ENCODE results near the gene CEP128.

DNA sequence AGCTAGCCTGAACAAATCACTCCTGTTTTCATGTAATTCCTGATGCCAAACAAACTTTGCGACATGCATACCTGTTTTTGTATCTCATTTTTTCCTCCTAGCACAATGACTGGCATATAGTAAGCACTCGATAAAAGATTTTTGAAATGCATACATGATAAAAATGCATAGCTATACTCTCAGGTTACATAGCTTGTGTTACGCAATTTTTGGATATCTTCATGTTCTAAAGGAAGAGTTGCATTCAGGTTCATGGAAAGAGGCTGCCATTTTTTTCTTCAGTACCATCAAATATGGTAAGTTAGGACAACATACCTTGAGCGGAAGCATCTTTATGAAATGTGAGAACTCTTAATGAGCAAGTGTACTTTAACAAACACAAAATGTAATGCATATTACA lies 445.4 kb downstream of the CEP128 start:
- TF ChIP-seq EZH2phosphoT487 (IDR thresholded peaks at IDR 0.05; ENCODE audit: insufficient read depth, low read depth) (no peak), EZH2 (IDR thresholded peaks at IDR 0.05; ENCODE audit: insufficient read depth, poor library complexity, severe bottlenecking) (no peak)
